ENCODE results near the gene SLC36A4.
A peak's percentile ranks its signal among the peaks of the same experiment; 100 is the strongest.

Gene SLC36A4

GRCh38 chr11:93198215-93198845, 539 bp upstream of the SLC36A4 start:
- peak overlapping the region; percentile 69 to 74 for H3K4me3 ChIP-seq (replicated peaks in 1 of 2; ENCODE audit: low read depth in 2 of 2, low read length in 2 of 2)
- DNase-seq (ENCODE audit: low read depth in 2 of 2) = peak in 1 of 2 donors; percentile 50
- TF ChIP-seq CTCF (IDR thresholded peaks at IDR 0.05; ENCODE audit: low read depth, low read length) = no peak

- TF ChIP-seq CTCF (IDR thresholded peaks at IDR 0.05; ENCODE audit: low read depth, low read length) = peak; percentile 57
- H3K4me3 ChIP-seq (replicated peaks in 1 of 2; ENCODE audit: low read depth in 2 of 2, low read length in 2 of 2) = peak overlapping the region; percentile 69 to 74
- DNase-seq (ENCODE audit: low read depth in 2 of 2) = no peak
Measured at GRCh38 chr11:93196816-93197379, 893 bp downstream of the SLC36A4 start.

GRCh38 chr11:93194673-93195291, 3.0 kb downstream of the SLC36A4 start:
- DNase-seq (ENCODE audit: low read depth in 2 of 2) = no peak
- no peak overlapping the region for H3K4me3 ChIP-seq (replicated peaks in 1 of 2; ENCODE audit: low read depth in 2 of 2, low read length in 2 of 2)
- TF ChIP-seq CTCF (IDR thresholded peaks at IDR 0.05; ENCODE audit: low read depth, low read length) = no peak

DNA sequence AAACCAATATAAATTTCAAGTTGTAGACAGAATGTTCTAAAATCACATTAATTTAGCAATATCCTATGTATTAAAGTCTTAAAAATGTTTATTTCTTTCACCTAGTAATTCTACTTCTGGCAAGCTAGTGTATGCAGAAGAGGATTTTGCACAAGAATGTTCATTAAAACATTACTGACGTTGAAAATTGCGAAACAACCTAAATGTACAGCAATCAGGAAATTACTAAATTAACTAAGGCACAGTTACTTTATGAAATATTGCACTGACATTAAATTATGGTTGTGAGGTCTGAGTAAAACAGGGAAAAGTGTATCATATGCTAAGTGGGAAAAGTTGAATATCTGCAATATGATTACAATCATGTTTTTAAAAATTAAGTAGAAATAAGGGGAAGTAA, 4.1 kb downstream of the SLC36A4 start:
- no peak overlapping the region for H3K4me3 ChIP-seq (replicated peaks in 1 of 2; ENCODE audit: low read depth in 2 of 2, low read length in 2 of 2)
- DNase-seq (ENCODE audit: low read depth in 2 of 2) = peak in 1 of 2 donors; percentile 5

DNA sequence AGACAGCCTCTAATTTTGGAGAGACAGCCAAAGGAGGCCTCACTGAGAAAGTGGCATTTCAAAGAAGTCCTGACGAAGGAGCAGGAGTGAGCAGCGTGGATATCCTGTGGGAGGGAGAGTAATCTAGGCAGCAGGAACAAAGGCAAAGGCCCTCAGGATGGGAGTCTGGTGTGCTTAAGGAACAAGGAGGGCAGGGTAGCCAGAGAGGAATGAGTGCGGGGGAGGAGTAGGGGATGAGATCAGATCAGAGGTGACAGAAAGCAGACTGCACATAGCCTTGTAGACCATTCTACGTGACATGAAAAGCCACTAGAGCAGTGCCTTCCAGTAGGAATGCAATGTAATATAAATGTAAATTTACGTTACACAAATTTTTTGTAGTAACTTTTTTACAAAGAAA, 5.6 kb downstream of the SLC36A4 start:
- H3K4me3 ChIP-seq (replicated peaks in 1 of 2; ENCODE audit: low read depth in 2 of 2, low read length in 2 of 2) = no peak overlapping the region
- TF ChIP-seq CTCF (IDR thresholded peaks at IDR 0.05; ENCODE audit: low read depth, low read length) = no peak
- DNase-seq (ENCODE audit: low read depth in 2 of 2) = peak in 1 of 2 donors; percentile 3

More for the DNA sequence above, 4.1 kb downstream of the SLC36A4 start:
- no peak for TF ChIP-seq CTCF (IDR thresholded peaks at IDR 0.05; ENCODE audit: low read depth, low read length)

GRCh38 chr11:93189462-93189861, 8.3 kb downstream of the SLC36A4 start:
- no peak for TF ChIP-seq CTCF (IDR thresholded peaks at IDR 0.05; ENCODE audit: low read depth, low read length)
- no peak for DNase-seq (ENCODE audit: low read depth in 2 of 2)
- no peak overlapping the region for H3K4me3 ChIP-seq (replicated peaks in 1 of 2; ENCODE audit: low read depth in 2 of 2, low read length in 2 of 2)

Measured in cardiac fibroblast (primary cell).